ENCODE data around the gene FADD. TPM values are rescaled to one million over a fixed set of nuclear protein-coding genes. Genes with fewer than 3 reads are reported as not detected.

Gene FADD
- polyA plus RNA-seq, 1 donor from 2014 or later = 21.0 TPM

DNA sequence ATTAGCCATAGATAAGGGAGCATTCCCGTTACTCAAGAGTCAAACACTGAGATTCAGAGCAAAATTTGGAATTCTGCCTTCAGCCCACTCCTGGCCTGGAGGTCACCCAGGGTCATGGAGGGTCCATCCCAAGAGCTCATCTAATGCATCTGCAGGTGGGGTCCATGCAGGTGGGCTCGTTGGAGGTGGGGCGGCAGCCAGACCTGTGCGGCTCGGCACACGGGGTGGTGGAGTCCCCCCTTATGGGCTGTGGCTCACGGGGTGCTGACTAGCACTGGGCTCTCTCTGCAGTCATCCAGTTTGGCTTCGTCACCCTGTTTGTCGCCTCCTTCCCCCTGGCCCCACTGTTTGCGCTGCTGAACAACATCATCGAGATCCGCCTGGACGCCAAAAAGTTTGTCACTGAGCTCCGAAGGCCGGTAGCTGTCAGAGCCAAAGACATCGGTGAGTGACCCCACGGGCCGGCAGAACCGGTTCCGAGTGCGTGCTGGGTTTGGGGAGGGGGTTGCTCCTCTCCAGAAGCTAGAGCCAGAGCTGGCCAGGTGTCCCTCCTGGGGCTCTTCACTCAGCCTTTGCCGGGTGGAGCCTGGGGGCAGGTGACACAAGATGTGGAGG is 32.4 kb upstream of the FADD start:
- peaks cover 10% of the 10 kb centered on the region for H3K27me3 Mint-ChIP-seq
- H3K4me3 Mint-ChIP-seq = no peak overlapping the region
- no peaks in the 10 kb centered on the region for H3K9me3 Mint-ChIP-seq
- no peaks in the 10 kb centered on the region for H3K36me3 Mint-ChIP-seq
- no peaks in the 10 kb centered on the region for H3K4me1 Mint-ChIP-seq
- no peak overlapping the region for H3K27ac Mint-ChIP-seq

DNA sequence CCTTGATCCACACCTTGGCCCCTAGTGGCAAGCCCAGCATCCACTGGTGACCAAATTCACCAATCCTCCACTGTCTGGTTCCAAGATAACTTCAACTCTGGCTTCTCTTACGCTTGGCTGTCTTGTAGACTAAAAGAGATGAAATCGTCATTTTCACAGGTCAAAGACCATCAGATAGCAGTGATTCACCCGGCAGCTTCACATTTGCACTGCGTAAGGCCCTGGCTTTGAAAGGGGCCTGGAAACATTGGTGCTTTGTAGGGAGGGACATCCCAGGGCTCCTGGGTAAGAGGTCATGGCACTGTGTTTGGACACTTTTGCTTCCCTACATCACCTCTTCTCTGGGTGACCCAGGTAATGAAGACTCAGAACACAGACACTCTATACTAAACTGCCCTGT is 30.1 kb upstream of the FADD start:
- Mint-ChIP-seq H3K27ac (no peak overlapping the region), H3K4me1 (no peaks in the 10 kb centered on the region), H3K27me3 (peaks cover 4% of the 10 kb centered on the region), H3K9me3 (no peaks in the 10 kb centered on the region), H3K36me3 (no peaks in the 10 kb centered on the region), H3K4me3 (no peak overlapping the region)

DNA sequence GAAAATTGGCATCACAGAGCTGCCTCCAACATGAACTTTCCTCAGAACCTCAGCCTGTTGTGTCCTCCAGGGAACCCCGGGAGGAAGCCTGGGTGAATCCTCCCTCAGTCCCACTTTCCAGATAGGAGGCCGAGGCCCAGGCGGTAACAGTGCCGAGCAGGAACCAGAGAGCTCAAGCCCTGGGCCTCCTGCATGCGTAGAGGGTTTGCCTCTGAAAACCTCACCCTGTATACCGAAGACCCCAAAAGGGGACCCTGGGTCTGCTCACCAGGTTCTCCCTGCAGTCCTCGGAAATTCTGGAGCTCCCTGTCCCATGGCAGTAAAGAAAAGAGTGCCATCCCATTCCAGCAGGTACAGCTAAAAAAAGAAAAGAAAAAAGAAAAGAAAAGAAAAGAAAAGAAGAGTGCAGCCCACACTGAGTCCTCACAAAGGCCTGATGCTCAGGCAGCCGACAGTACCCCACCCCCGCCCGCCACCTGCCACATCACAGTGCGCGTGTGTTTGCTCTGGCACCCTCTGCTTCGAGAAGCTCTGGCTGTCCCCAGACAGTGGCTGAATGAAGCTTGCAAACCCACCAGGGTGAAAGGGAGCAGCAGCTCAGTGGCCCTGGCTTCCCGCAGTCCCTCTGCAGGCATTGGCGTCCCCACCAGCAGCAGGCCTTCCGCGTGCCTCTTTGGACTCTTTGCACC is 28.4 kb upstream of the FADD start:
- H3K9me3 Mint-ChIP-seq = peaks cover 0 to 2% (median 0%) of the 10 kb centered on the region in 3 donors
- peaks cover 2% of the 10 kb centered on the region for H3K27me3 Mint-ChIP-seq
- H3K36me3 Mint-ChIP-seq = no peaks in the 10 kb centered on the region
- H3K4me3 Mint-ChIP-seq = no peak overlapping the region
- no peak overlapping the region for H3K27ac Mint-ChIP-seq
- H3K4me1 Mint-ChIP-seq = no peaks in the 10 kb centered on the region

DNA sequence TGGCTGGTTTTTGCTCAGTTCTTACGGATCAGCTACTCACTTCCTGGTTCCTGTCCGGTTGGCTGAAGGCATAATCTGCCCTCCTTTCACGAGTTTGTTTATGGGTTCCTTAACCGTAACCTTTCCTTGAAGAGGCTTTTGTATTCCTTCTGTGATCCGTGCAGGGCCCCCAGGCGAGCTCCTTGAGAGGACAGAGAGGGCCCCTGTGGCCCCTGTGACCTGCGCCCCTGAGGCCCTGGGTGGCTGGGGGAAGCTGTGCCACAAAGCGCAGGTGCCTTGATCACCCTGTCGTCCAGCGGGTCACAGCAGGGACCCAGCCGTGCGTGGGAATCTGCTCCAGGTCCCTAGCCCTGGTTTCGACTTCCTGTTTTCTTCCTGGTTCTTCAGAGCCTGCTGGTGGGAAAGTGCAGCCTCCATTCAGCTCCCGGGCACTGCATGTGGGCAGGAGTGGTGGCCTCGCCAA is 27.8 kb upstream of the FADD start:
- H3K27me3 Mint-ChIP-seq = peaks cover 2% of the 10 kb centered on the region
- peaks cover 0 to 2% (median 0%) of the 10 kb centered on the region in 3 donors for H3K9me3 Mint-ChIP-seq
- H3K4me1 Mint-ChIP-seq = no peaks in the 10 kb centered on the region
- peak overlapping the region in 1 of 3 donors; percentile 11 for H3K27ac Mint-ChIP-seq
- H3K36me3 Mint-ChIP-seq = no peaks in the 10 kb centered on the region
- no peak overlapping the region for H3K4me3 Mint-ChIP-seq

DNA sequence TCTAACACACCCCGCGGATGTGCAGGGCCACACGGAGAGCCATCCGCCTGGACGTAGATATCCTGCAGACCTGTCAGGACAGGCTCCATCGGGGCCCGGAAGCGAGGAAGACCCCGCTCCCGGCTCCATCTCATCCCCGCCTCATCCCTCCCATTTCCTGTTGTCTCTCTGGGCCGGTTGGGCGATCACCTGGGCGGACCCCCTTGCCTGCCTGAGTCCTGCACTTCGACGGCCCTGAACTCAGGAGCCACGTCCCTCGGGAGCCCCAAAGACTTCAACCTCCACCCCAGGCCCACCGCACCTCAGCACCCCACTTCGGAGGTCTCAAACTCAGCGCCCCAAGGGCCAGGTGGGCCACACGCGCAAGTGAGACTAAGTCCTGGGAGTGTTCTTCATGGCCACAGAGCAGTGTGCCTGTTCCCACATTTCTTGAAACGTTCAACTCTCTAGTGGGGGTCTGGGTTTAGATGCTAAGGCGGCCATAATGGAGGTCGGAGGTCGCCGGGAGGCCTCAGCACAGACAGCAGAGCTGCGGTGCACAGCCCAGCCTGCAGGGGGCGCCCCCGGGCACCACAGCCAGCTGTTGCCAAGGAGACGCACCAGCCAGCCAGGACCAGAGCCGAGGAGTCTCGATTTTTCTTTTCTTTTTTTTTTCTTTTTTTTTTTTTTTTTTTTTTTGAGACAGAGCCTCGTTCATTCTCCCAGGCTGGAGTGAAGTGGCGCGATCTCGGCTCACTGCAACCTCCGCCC is 26.0 kb upstream of the FADD start:
- H3K4me1 Mint-ChIP-seq = no peaks in the 10 kb centered on the region
- H3K36me3 Mint-ChIP-seq = no peaks in the 10 kb centered on the region
- peaks cover under 1% of the 10 kb centered on the region for H3K27me3 Mint-ChIP-seq
- H3K9me3 Mint-ChIP-seq = peaks cover 0 to 2% (median 0%) of the 10 kb centered on the region in 3 donors
- peak overlapping the region in 1 of 3 donors; percentile 16 for H3K27ac Mint-ChIP-seq
- no peak overlapping the region for H3K4me3 Mint-ChIP-seq

DNA sequence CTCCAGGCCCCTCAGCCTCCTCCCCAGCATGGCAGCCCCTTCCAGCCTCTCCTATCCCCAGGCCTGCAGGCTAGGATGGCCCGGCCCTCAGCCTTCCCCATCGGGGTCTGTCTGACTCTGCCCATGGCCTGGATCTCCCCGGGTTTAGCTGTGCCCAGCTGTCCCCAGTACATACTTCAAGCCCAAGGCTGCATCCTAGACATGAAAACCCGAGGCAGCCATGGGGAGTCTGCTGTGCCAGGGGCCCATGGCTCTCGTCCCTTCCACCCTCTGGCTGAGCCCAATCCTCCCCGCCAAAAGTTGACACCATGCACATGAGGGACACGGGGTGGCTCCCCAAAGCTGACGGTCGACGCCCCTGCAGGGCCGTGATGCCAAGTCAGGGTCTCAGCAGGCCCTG is 22.2 kb upstream of the FADD start:
- no peaks in the 10 kb centered on the region for H3K4me1 Mint-ChIP-seq
- H3K9me3 Mint-ChIP-seq = peaks cover 0 to 2% (median 0%) of the 10 kb centered on the region in 3 donors
- H3K4me3 Mint-ChIP-seq = no peak overlapping the region
- no peaks in the 10 kb centered on the region for H3K36me3 Mint-ChIP-seq
- peaks cover 2% of the 10 kb centered on the region for H3K27me3 Mint-ChIP-seq
- no peak overlapping the region for H3K27ac Mint-ChIP-seq

DNA sequence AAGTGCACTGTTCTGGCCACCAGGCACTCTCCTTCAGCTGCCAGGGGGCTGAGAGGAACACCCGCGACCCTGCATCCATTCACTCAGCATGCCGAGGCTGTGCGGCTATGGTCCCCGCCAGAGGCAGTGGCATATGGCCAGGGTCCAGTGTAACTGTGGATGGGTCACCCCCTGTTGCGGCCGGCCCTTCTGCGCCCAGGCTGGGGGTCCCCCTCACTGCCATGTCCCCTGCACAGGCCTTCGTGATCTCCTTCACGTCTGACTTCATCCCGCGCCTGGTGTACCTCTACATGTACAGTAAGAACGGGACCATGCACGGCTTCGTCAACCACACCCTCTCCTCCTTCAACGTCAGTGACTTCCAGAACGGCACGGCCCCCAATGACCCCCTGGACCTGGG is 20.8 kb upstream of the FADD start:
- no peak overlapping the region for H3K4me3 Mint-ChIP-seq
- no peak overlapping the region for H3K27ac Mint-ChIP-seq
- no peaks in the 10 kb centered on the region for H3K4me1 Mint-ChIP-seq
- H3K9me3 Mint-ChIP-seq = peaks cover 0 to 2% (median 0%) of the 10 kb centered on the region in 3 donors
- H3K36me3 Mint-ChIP-seq = no peaks in the 10 kb centered on the region
- peaks cover 2% of the 10 kb centered on the region for H3K27me3 Mint-ChIP-seq

DNA sequence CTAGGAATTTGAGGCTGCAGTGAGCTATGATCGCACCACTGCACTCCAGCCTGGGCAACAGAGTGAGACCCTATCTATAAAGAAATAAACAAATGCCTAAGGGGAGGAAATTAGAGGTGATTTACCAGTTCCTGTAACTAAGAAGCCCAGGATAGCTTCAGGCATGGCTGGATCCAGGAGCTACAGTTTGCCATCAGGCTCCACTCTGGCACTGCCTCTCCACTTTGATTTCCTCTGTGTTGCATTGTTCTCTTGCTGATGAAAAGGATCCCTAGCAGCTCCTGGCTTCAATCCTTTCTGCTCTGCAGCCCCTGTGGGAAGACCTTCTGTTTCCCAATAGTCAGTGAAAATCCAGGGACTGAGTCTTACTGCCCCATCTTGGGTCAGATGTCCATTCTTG is 20.1 kb upstream of the FADD start:
- no peak overlapping the region for H3K4me3 Mint-ChIP-seq
- H3K4me1 Mint-ChIP-seq = no peaks in the 10 kb centered on the region
- peaks cover 3% of the 10 kb centered on the region for H3K27me3 Mint-ChIP-seq
- H3K27ac Mint-ChIP-seq = no peak overlapping the region
- H3K36me3 Mint-ChIP-seq = no peaks in the 10 kb centered on the region
- H3K9me3 Mint-ChIP-seq = peaks cover 0 to 2% (median 0%) of the 10 kb centered on the region in 3 donors

DNA sequence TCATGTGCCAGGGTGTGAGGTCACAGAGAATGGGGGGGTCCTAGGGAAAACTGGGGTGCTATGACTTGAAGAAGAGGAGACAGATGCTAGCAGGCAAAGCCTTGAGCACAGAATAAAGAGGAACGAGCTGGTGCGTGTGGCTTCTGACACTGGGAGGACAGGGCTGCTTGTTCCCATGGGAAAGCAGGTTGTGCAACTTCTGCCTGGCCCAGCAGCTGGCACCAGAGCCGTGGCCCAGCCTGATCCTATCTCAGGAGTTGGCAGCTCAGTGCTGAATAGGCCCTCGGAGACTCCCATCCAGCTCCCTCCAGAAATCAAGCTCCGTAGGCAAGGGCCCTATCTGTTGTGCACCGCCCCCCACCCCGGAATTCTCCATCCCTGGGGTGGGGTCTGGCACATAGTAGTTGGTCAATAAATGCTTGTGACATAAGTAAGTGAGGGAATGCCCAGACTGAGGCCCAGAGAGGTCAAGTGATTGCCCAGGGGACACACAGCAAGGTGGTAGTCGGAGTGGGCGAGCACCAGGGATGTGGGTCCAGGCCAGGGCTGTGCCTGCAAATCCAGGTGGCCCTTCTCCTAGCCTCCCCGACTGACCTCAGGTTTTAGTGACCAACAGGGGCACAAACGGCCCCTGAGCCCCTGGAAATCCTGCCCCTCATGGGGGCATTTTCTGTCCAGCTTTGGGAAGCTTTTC is 19.5 kb upstream of the FADD start:
- Mint-ChIP-seq H3K4me1 (no peaks in the 10 kb centered on the region), H3K27me3 (peaks cover 3% of the 10 kb centered on the region), H3K9me3 (peaks cover 0 to under 1% (median 0%) of the 10 kb centered on the region in 3 donors), H3K36me3 (no peaks in the 10 kb centered on the region), H3K27ac (no peak overlapping the region), H3K4me3 (no peak overlapping the region)

DNA sequence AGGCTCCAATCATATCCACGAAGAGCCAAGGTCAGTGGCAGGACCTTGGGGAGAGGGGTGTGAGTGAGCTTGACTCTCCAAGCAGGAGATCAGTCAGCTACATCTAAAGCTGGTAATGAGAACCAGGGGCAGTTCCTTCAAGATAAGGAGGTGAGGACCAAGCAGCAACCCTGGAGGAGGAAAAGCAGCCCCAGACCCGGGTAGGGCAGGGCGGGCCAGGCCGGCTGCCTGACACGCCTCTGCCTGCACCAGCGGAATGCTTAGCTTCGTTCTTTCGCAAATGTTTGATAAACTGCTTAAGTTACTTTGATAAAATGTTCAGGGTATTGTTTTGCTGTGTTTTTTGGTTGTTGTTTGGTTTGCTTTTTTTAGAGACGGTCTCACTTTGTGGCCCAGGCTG is 18.7 kb upstream of the FADD start:
- no peaks in the 10 kb centered on the region for H3K36me3 Mint-ChIP-seq
- no peaks in the 10 kb centered on the region for H3K9me3 Mint-ChIP-seq
- H3K4me1 Mint-ChIP-seq = no peaks in the 10 kb centered on the region
- no peak overlapping the region for H3K27ac Mint-ChIP-seq
- H3K27me3 Mint-ChIP-seq = peaks cover 3% of the 10 kb centered on the region
- no peak overlapping the region for H3K4me3 Mint-ChIP-seq

DNA sequence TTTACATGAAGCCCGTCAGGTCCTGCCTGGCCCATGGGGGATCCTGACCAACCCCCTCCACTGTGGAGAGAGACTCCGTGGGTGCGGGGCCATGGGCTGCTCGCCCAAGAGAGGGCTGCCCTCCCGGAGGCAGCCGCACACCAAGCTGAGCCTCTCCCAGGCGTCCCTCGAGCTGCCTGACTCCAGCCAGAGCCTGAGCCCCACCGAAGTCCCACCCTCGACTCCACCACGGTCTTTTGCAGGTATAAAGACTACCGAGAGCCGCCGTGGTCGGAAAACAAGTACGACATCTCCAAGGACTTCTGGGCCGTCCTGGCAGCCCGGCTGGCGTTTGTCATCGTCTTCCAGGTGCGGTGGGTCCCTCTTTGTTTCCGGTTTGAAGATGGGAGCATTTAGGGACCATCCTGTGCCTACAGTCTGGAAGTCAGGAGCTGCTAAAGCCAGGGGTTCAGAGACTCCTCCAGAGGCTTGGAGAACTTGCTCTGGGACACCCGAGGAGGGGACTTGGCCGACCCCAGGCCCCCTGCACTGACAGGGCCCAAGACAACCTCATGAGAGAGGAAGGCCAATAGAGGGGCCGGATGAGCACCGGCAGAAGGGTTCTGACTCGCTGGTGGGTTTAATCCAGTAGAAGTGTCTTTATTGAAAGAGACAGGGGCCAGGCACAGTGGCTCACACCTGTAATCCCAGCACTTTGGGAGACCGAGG is 17.6 kb upstream of the FADD start:
- Mint-ChIP-seq H3K9me3 (no peaks in the 10 kb centered on the region), H3K27me3 (peaks cover 3% of the 10 kb centered on the region), H3K36me3 (no peaks in the 10 kb centered on the region), H3K27ac (no peak overlapping the region), H3K4me1 (no peaks in the 10 kb centered on the region), H3K4me3 (no peak overlapping the region)

DNA sequence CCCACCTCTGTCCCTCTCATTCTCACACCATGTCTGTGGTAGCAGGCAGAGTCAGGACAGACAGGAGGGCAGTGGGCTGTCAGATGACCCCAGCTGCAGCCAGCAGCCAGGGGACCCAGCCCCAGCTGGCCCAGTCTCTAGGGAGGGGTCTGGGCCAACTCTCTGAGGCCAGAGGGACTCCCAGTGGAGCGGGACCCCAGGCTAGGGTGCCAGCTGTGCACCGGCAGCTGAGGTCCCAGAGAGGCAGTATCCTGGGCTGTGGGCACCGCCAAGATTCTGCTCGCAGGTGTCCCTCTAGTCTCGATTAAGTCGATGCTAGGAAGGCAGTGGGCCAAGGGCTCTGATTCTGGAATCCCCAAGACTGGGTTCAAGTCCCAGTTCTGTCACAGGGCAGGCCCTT is 16.7 kb upstream of the FADD start:
- Mint-ChIP-seq H3K36me3 (no peaks in the 10 kb centered on the region), H3K27me3 (peaks cover 3% of the 10 kb centered on the region), H3K4me3 (no peak overlapping the region)

DNA sequence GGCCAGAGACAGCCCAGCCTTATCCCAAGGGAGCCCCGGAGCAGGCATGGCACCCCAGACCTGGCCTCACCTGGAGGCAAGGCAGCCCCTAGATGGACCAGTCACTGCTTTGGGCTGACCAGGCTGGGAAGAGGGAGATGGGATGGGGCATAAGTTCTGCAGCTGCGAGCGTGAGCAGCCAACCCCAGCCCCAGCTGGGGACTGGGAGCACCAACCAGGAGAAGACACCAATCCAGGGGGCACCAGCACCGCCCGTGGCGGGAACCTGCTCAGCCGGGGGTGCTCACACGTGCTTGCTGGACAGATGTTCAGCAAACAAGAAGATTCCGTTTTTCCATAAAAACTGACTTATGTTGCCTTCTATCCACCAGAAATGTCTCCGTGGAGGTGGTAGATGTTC is 16.2 kb upstream of the FADD start:
- Mint-ChIP-seq H3K27ac (no peak overlapping the region), H3K36me3 (no peaks in the 10 kb centered on the region), H3K4me1 (no peaks in the 10 kb centered on the region), H3K27me3 (peaks cover 5% of the 10 kb centered on the region), H3K4me3 (no peak overlapping the region), H3K9me3 (no peaks in the 10 kb centered on the region)

More for the DNA sequence above, 16.7 kb upstream of the FADD start:
- Mint-ChIP-seq H3K4me1 (no peaks in the 10 kb centered on the region), H3K9me3 (no peaks in the 10 kb centered on the region), H3K27ac (no peak overlapping the region)

DNA sequence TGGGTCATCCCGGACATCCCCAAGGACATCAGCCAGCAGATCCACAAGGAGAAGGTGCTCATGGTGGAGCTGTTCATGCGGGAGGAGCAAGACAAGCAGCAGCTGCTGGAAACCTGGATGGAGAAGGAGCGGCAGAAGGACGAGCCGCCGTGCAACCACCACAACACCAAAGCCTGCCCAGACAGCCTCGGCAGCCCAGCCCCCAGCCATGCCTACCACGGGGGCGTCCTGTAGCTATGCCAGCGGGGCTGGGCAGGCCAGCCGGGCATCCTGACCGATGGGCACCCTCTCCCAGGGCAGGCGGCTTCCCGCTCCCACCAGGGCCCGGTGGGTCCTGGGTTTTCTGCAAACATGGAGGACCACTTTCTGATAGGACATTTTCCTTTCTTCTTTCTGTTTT is 15.3 kb upstream of the FADD start:
- Mint-ChIP-seq H3K9me3 (no peaks in the 10 kb centered on the region), H3K4me1 (peaks cover 0 to 1% (median 0%) of the 10 kb centered on the region in 3 donors), H3K27ac (no peak overlapping the region), H3K4me3 (no peak overlapping the region), H3K36me3 (no peaks in the 10 kb centered on the region), H3K27me3 (peaks cover 7% of the 10 kb centered on the region)
